ENCODE measurements around the gene DNM2. TPM values are rescaled to one million over a fixed set of nuclear protein-coding genes. Genes with fewer than 3 reads are reported as not detected.
A peak's percentile ranks its signal among the peaks of the same experiment; 100 is the strongest.

The DNM2 gene
- total and polyA plus RNA-seq, 2 of the 13 experiments (the other 11 are each of a cell fraction or from before 2014, with no cell fraction given) = 41.7 to 59.8 TPM

DNA sequence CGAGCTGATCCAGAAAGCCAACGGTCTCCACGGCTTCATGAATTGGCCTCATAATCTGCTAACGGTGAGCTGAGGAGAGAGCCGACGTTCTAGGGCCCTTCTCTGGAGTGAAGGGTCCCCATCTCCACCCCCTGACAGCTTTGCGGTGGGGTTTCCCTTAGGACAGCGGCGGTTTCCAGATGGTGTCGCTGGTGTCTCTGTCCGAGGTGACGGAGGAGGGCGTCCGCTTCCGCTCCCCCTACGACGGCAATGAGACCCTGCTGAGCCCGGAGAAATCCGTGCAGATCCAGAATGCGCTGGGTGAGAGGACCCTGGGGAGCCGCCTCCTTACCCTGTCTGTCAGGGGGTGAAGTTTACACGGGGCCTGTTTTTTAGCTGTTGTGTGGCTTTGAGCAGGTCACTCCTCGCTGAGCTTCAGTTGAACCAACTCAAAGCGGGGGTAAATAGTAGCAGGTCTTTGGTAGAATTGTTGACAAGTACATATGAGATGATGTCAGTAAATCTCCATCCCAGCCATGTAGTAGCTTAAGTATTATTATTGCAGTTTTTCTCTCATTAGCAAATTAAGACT lies 15.8 kb upstream of the DNM2 start (continued):
- TF ChIP-seq THAP9 (CRISPR knock-in tag; IDR thresholded peaks at IDR 0.05; ENCODE audit: borderline replicate concordance) (no peak), TFDP2 (CRISPR knock-in tag; IDR thresholded peaks at IDR 0.05) (no peak), ZNF143 (CRISPR knock-in tag; IDR thresholded peaks at IDR 0.05) (no peak), TBX3 (IDR thresholded peaks at IDR 0.05; ENCODE audit: borderline replicate concordance) (no peak), ZNF326 (CRISPR knock-in tag; IDR thresholded peaks at IDR 0.05; ENCODE audit: borderline replicate concordance) (no peak), GABPB1 (CRISPR knock-in tag; IDR thresholded peaks at IDR 0.05) (peak; percentile 9; the same call in 1 of the 2 replicates), KLF13 (CRISPR knock-in tag; IDR thresholded peaks at IDR 0.05) (no peak), MYC (CRISPR knock-in tag; IDR thresholded peaks at IDR 0.05; ENCODE audit: borderline replicate concordance) (no peak), TSC22D2 (CRISPR knock-in tag; IDR thresholded peaks at IDR 0.05; ENCODE audit: borderline replicate concordance) (no peak), ZNF761 (CRISPR knock-in tag; conservative IDR thresholded peaks at IDR 0.05) (no peak), ZBTB43 (CRISPR knock-in tag; conservative IDR thresholded peaks at IDR 0.05) (no peak), AGO1 (IDR thresholded peaks at IDR 0.05; ENCODE audit: low read depth, low read length, poor library complexity, severe bottlenecking) (no peak), ZNF232 (CRISPR knock-in tag; IDR thresholded peaks at IDR 0.05; ENCODE audit: borderline replicate concordance) (no peak)
- TF ChIP-seq, protein P1, sequence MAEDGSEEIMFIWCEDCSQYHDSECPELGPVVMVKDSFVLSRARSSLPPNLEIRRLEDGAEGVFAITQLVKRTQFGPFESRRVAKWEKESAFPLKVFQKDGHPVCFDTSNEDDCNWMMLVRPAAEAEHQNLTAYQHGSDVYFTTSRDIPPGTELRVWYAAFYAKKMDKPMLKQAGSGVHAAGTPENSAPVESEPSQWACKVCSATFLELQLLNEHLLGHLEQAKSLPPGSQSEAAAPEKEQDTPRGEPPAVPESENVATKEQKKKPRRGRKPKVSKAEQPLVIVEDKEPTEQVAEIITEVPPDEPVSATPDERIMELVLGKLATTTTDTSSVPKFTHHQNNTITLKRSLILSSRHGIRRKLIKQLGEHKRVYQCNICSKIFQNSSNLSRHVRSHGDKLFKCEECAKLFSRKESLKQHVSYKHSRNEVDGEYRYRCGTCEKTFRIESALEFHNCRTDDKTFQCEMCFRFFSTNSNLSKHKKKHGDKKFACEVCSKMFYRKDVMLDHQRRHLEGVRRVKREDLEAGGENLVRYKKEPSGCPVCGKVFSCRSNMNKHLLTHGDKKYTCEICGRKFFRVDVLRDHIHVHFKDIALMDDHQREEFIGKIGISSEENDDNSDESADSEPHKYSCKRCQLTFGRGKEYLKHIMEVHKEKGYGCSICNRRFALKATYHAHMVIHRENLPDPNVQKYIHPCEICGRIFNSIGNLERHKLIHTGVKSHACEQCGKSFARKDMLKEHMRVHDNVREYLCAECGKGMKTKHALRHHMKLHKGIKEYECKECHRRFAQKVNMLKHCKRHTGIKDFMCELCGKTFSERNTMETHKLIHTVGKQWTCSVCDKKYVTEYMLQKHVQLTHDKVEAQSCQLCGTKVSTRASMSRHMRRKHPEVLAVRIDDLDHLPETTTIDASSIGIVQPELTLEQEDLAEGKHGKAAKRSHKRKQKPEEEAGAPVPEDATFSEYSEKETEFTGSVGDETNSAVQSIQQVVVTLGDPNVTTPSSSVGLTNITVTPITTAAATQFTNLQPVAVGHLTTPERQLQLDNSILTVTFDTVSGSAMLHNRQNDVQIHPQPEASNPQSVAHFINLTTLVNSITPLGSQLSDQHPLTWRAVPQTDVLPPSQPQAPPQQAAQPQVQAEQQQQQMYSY (CRISPR knock-in tag; IDR thresholded peaks at IDR 0.05) = no peak
- TF ChIP-seq, protein P2, sequence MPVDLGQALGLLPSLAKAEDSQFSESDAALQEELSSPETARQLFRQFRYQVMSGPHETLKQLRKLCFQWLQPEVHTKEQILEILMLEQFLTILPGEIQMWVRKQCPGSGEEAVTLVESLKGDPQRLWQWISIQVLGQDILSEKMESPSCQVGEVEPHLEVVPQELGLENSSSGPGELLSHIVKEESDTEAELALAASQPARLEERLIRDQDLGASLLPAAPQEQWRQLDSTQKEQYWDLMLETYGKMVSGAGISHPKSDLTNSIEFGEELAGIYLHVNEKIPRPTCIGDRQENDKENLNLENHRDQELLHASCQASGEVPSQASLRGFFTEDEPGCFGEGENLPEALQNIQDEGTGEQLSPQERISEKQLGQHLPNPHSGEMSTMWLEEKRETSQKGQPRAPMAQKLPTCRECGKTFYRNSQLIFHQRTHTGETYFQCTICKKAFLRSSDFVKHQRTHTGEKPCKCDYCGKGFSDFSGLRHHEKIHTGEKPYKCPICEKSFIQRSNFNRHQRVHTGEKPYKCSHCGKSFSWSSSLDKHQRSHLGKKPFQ (CRISPR knock-in tag; IDR thresholded peaks at IDR 0.05; ENCODE audit: insufficient replicate concordance) = no peak
- TF ChIP-seq, protein P3, sequence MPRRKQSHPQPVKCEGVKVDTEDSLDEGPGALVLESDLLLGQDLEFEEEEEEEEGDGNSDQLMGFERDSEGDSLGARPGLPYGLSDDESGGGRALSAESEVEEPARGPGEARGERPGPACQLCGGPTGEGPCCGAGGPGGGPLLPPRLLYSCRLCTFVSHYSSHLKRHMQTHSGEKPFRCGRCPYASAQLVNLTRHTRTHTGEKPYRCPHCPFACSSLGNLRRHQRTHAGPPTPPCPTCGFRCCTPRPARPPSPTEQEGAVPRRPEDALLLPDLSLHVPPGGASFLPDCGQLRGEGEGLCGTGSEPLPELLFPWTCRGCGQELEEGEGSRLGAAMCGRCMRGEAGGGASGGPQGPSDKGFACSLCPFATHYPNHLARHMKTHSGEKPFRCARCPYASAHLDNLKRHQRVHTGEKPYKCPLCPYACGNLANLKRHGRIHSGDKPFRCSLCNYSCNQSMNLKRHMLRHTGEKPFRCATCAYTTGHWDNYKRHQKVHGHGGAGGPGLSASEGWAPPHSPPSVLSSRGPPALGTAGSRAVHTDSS (CRISPR knock-in tag; conservative IDR thresholded peaks at IDR 0.05) = no peak

Data from HepG2 (cell line).